Vagina (tissue), 2 donors: ENCODE measurements around the gene BUD31.

Source experiments
- POLR2A ChIP-seq, 2 donors: fragments of 450-650 bp; IDR thresholded peaks; one replicate each; pipeline ENCODE4 v1.6.1; 2017; ENCODE audit warnings: antibody characterized with exemption in 2 of 2, mild to moderate bottlenecking in 2 of 2, moderate library complexity in 2 of 2
- POLR2AphosphoS5 ChIP-seq, 2 donors: sonication (generic); formaldehyde crosslinking; IDR thresholded peaks; one replicate each; pipeline ENCODE4 v1.9.0; 2017; ENCODE audit warnings: antibody characterized with exemption in 2 of 2, mild to moderate bottlenecking in 2 of 2, low read depth in 1 of 2; ENCODE audit not compliant: insufficient read depth in 1 of 2
- TF ChIP-seq, protein P1 (sequence below), 3 experiments: fragments of 450-650 bp in 2 of 3; fragments of 200-600 bp in 1 of 3; sonication (generic) in 1 of 3; IDR thresholded peaks; one replicate each; pipeline ENCODE4 v1.5.1; 2017 to 2019; ENCODE audit warnings: antibody characterized with exemption in 3 of 3, mild to moderate bottlenecking in 2 of 3, moderate library complexity in 2 of 3

- TF ChIP-seq POLR2AphosphoS5 (IDR thresholded peaks at IDR 0.05; ENCODE audit: insufficient read depth in 1 of 2, low read depth in 1 of 2) (no peak), POLR2A (IDR thresholded peaks at IDR 0.05) (no peak)
- TF ChIP-seq, protein P1, sequence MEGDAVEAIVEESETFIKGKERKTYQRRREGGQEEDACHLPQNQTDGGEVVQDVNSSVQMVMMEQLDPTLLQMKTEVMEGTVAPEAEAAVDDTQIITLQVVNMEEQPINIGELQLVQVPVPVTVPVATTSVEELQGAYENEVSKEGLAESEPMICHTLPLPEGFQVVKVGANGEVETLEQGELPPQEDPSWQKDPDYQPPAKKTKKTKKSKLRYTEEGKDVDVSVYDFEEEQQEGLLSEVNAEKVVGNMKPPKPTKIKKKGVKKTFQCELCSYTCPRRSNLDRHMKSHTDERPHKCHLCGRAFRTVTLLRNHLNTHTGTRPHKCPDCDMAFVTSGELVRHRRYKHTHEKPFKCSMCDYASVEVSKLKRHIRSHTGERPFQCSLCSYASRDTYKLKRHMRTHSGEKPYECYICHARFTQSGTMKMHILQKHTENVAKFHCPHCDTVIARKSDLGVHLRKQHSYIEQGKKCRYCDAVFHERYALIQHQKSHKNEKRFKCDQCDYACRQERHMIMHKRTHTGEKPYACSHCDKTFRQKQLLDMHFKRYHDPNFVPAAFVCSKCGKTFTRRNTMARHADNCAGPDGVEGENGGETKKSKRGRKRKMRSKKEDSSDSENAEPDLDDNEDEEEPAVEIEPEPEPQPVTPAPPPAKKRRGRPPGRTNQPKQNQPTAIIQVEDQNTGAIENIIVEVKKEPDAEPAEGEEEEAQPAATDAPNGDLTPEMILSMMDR (IDR thresholded peaks at IDR 0.05) = no peak
These were observed 52.5 kb downstream of the BUD31 start for GRCh38 chr7:99461221-99461620.
